Lower lobe of right lung (tissue), 2 donors: ENCODE measurements around the gene ADAMTSL1. TPM values are rescaled to one million over a fixed set of nuclear protein-coding genes. Genes with fewer than 3 reads are reported as not detected.

Source experiments
- ATAC-seq, 2 donors: fragments of 200-7000 bp; cut with Tn5 transposase; one replicate each; pipeline ENCODE4 v1.9.1; 2020 to 2022; ENCODE audit warnings: mild to moderate bottlenecking in 2 of 2, moderate library complexity in 2 of 2
- DNase-seq: peaks from one replicate; pipeline ENCODE4 v3.0.0-alpha.2; 2020
- H3K27ac ChIP-seq: fragments of 200-600 bp; one replicate; pipeline ENCODE4 v1.8.0; 2022
- H3K27me3 ChIP-seq: fragments of 200-600 bp; one replicate; pipeline ENCODE4 v1.8.0; 2022; ENCODE audit warnings: low read depth
- H3K36me3 ChIP-seq: fragments of 200-600 bp; one replicate; pipeline ENCODE4 v1.8.0; 2022; ENCODE audit warnings: mild to moderate bottlenecking
- H3K4me1 ChIP-seq: fragments of 200-600 bp; one replicate; pipeline ENCODE4 v1.8.0; 2022
- H3K4me3 ChIP-seq: fragments of 200-600 bp; one replicate; pipeline ENCODE4 v1.8.0; 2022; ENCODE audit warnings: mild to moderate bottlenecking
- H3K9me3 ChIP-seq: fragments of 200-600 bp; one replicate; pipeline ENCODE4 v1.8.0; 2022
- intact Hi-C: fragments of 100-400 bp; cut with DNase I; formaldehyde crosslinking; loops from one replicate; pipeline ENCODE4 v1.11.0; 2022
- total RNA-seq: library from RNA; stranded (reverse); fragmentation: NEBNext Ultra II Directional; extraction: Animal tissue kit (Norgen Biotek cat#: 25700); gene quantifications from one replicate; pipeline ENCODE4 v1.2.1, GENCODE V29; 2021
- TF ChIP-seq, protein P1 (sequence below): fragments of 200-600 bp; IDR thresholded peaks from one replicate; pipeline ENCODE4 v1.8.0; 2022; ENCODE audit warnings: antibody characterized with exemption, mild to moderate bottlenecking
- donor health status: DM: no; HTN: yes; CAD: no; lungs with severe emphysema.

Gene ADAMTSL1
- total RNA-seq, 1 donor from 2014 or later, result 3.7 TPM

DNA sequence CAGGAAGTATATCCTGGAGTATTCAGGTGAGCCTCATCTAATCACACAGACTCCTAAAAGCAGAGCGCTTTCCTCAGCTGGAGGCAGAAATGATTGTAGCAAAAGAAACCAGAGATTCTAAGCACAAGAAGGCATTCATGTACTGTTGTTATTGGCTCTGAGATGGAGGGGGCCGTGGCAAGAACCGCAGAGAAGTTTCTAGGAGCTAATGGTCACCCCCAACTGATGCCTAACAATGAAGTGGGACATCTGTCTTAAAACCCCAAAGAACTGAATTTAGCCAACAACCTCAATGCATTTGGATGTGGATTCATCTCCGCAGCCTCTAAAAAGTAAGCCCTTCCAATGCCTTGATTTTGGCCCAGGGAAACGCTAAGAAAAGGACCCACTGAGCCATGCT lies 76.3 kb downstream of the ADAMTSL1 start:
- Histone ChIP-seq H3K9me3 (no peaks in the 10 kb centered on the region), H3K36me3 (no peaks in the 10 kb centered on the region), H3K27ac (no peak overlapping the region), H3K4me3 (no peak overlapping the region), H3K4me1 (no peaks in the 10 kb centered on the region), H3K27me3 (no peaks in the 10 kb centered on the region)
- intact Hi-C loops, result no loop called here
- TF ChIP-seq, protein P1, sequence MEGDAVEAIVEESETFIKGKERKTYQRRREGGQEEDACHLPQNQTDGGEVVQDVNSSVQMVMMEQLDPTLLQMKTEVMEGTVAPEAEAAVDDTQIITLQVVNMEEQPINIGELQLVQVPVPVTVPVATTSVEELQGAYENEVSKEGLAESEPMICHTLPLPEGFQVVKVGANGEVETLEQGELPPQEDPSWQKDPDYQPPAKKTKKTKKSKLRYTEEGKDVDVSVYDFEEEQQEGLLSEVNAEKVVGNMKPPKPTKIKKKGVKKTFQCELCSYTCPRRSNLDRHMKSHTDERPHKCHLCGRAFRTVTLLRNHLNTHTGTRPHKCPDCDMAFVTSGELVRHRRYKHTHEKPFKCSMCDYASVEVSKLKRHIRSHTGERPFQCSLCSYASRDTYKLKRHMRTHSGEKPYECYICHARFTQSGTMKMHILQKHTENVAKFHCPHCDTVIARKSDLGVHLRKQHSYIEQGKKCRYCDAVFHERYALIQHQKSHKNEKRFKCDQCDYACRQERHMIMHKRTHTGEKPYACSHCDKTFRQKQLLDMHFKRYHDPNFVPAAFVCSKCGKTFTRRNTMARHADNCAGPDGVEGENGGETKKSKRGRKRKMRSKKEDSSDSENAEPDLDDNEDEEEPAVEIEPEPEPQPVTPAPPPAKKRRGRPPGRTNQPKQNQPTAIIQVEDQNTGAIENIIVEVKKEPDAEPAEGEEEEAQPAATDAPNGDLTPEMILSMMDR, result no peak
- DNase-seq, result no peak
- no peak for ATAC-seq

DNA sequence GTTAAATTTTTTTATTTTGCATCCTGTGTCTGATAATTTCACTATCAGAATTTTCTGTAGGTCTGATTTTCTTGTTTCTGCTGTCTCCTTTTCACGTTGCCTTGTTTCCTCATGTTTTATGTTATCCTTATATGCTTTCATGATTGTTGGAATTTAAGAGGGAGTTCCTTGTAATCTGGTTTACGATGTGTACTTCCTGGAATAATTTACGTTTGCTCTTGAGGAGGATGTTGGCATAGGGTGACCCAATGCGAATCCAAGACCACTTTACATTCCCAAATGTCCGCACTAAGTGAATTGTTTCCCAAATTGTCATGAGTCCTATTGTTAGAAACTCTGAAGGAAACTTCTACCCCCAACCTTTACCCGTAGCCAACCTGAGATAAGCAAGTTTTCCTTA lies 80.3 kb downstream of the ADAMTSL1 start:
- TF ChIP-seq, protein P1, result no peak
- Histone ChIP-seq H3K36me3 (no peaks in the 10 kb centered on the region), H3K4me3 (no peak overlapping the region), H3K27me3 (no peaks in the 10 kb centered on the region), H3K27ac (no peak overlapping the region), H3K4me1 (no peaks in the 10 kb centered on the region), H3K9me3 (peaks cover 1% of the 10 kb centered on the region)
- no peak for DNase-seq
- intact Hi-C loops, result no loop called here
- ATAC-seq, result no peak

DNA sequence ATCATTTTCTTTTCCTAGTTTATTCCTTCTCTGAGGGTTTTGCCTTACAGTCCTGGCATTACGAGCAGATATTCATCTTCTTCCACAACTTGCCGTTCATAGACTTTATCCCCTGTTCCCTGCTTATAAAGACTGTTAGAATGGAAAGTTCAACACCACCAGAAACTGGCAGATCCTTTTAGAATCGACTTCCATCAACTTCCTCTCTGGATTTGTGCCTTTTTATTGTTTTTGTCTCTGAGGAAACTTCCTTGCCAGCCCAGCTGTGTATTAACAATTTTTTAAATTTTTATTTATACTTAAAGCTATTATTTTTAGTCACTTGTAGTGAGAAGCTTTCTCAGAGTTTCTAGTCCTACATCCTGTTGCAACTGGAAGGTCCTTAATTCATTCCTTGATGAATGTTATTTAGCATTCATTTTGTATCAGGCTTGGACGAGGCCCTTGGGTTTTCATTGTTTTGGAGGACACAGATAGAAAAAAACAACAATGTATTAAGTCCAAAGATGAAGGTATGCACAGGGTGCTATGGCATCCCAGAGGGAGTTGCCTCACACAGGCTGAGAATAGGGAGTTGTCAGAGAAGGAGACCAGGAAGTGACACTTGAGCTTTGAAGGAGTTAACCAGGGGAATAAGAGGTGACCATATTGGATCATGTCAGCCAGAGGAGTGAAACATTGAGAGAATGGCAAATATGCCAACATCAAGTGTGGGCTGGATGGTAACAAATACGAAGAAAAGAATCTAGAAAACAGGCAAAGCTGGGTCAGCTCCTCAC lies 81.3 kb downstream of the ADAMTSL1 start:
- DNase-seq (no peak), ATAC-seq (no peak)
- Histone ChIP-seq H3K36me3 (no peaks in the 10 kb centered on the region), H3K9me3 (peaks cover 7% of the 10 kb centered on the region), H3K27me3 (no peaks in the 10 kb centered on the region), H3K4me1 (no peaks in the 10 kb centered on the region), H3K4me3 (no peak overlapping the region), H3K27ac (no peak overlapping the region)
- TF ChIP-seq, protein P1, result no peak
- intact Hi-C loops, result no loop called here

DNA sequence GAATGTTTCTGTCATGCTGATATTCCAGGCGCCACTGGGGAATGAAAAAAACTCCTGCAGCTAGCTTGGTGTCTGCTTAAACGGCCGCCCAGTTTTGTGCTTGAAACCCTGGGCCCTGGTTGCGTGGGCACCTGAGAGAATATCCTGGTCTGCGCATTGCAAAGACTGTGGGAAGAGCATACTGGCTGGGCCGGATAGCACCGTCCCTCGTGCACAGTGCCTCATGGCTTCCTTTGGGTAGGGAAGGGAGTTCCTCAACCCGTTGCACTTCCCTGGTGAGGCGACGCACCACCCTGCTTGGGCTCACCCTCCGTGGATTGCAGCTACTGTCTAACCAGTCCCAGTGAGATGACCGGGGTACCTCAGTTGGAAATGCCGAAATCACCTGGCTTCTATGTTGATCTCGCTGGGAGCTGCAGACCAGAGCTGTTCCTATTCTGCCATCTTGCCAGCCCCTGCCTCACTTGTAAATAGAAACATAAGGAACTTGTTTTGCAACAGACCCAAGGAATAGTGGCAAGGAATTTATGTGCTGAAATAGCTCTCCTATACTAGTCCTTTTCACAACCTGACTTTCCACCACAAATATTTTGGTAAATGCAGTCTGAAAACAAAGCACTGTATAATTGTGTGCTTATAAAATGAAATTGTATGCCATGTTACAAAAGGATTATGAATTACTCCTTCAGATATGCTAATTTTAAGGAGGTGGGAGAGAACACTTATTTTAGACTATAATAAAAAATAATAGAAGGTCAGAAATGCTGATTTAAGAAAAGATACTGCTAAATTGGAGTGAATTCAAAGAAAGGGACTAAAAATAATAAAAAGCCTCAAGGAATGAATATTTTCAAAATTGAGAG lies 90.3 kb downstream of the ADAMTSL1 start:
- H3K9me3 ChIP-seq, result peaks cover 9% of the 10 kb centered on the region
- H3K4me1 ChIP-seq, result no peaks in the 10 kb centered on the region
- DNase-seq (no peak), ATAC-seq (no peak)
- intact Hi-C loops, result no loop called here
- H3K27me3 ChIP-seq, result no peaks in the 10 kb centered on the region
- TF ChIP-seq, protein P1, result no peak
- H3K4me3 ChIP-seq, result no peak overlapping the region
- no peaks in the 10 kb centered on the region for H3K36me3 ChIP-seq
- H3K27ac ChIP-seq, result no peak overlapping the region

DNA sequence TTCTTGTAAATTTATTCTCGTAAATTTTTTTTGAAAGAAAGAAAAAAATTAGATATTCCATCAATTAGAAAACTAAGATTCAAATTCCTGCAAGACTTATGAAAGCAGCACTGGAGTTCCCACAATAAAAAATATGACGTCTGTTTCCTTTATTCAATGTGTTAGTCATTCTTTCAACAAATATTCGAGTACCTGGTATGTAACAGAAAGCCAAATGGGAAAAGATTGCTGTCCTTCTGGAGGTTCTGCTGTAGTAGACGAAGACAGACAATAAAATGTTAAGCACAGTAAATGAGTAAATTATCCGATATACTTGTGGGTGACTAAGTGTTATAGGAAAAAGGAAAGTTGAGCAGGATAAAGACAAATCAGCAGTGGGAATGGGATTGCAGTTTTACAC lies 92.2 kb downstream of the ADAMTSL1 start:
- DNase-seq (no peak), ATAC-seq (no peak)
- intact Hi-C loops, result no loop called here
- Histone ChIP-seq H3K36me3 (no peaks in the 10 kb centered on the region), H3K4me3 (no peak overlapping the region), H3K27ac (no peak overlapping the region), H3K9me3 (peaks cover 4% of the 10 kb centered on the region), H3K4me1 (no peaks in the 10 kb centered on the region), H3K27me3 (no peaks in the 10 kb centered on the region)
- TF ChIP-seq, protein P1, result no peak
